Right atrium auricular region (tissue), 2 donors: ENCODE results near the gene DVL1. TPM values are rescaled to one million over a fixed set of nuclear protein-coding genes. Genes with fewer than 3 reads are reported as not detected.

Experiments used
- DNase-seq: peaks from one replicate; pipeline ENCODE4 v3.0.0-alpha.2; 2019; ENCODE audit warnings: low spot score
- H3K27ac ChIP-seq, 2 donors: fragments of 200-600 bp; sonication (generic); 1 replicate in 1 of 2; 2 replicates in 1 of 2; pipeline ENCODE4 v1.5.1; 2016 to 2019
- H3K27me3 ChIP-seq, 2 donors: fragments of 200-600 bp; sonication (generic); one replicate each; pipeline versions ENCODE4 v1.5.1 to v1.6.0; 2017 to 2019
- H3K36me3 ChIP-seq: fragments of 200-600 bp; sonication (generic); one replicate; pipeline ENCODE4 v1.5.1; 2016
- H3K4me1 ChIP-seq, 2 donors: fragments of 200-600 bp; sonication (generic); one replicate each; pipeline versions ENCODE4 v1.5.1 to v1.6.0; 2017 to 2019
- H3K4me3 ChIP-seq, 2 donors: fragments of 200-600 bp; sonication (generic); 1 replicate in 1 of 2; 2 replicates in 1 of 2; pipeline ENCODE4 v1.5.1; 2017 to 2019; ENCODE audit warnings: mild to moderate bottlenecking in 1 of 2, moderate library complexity in 1 of 2
- H3K9me3 ChIP-seq, 2 donors: fragments of 200-600 bp; sonication (generic); one replicate each; pipeline ENCODE4 v1.5.1; 2019
- CTCF ChIP-seq, 2 donors: fragments of 200-600 bp; sonication (generic); IDR thresholded peaks; one replicate each; pipeline ENCODE4 v1.5.1; 2019; ENCODE audit warnings: antibody characterized with exemption in 2 of 2
- total RNA-seq, 2 donors: library from RNA; depleted of rRNA; stranded (reverse); fragments of >200 nt; gene quantifications; one replicate each; pipeline ENCODE4 v1.1.0, GENCODE V29; 2016

Gene DVL1
- total RNA-seq, 2 donors from 2014 or later, result 75.0 to 80.2 TPM

- Histone ChIP-seq H3K4me3 (peak overlapping the region in 1 of 2 donors; percentile 91), H3K36me3 (peaks cover 23% of the 10 kb centered on the region), H3K27ac (peak overlapping the region; percentile 76 to 91), H3K27me3 (no peaks in the 10 kb centered on the region), H3K9me3 (no peaks in the 10 kb centered on the region), H3K4me1 (peaks cover 0 to 64% of the 10 kb centered on the region in 2 donors)
- DNase-seq, result no peak
- no peak for TF ChIP-seq CTCF (IDR thresholded peaks at IDR 0.05)
These were observed 23.1 kb downstream of the DVL1 start for GRCh38 chr1:1326075-1326605.

GRCh38 chr1:1325288-1326074, 23.7 kb downstream of the DVL1 start:
- DNase-seq, result no peak
- Histone ChIP-seq H3K4me3 (peak overlapping the region; percentile 91 to 96), H3K4me1 (peaks cover 0 to 64% of the 10 kb centered on the region in 2 donors), H3K27me3 (no peaks in the 10 kb centered on the region), H3K36me3 (peaks cover 24% of the 10 kb centered on the region), H3K9me3 (no peaks in the 10 kb centered on the region), H3K27ac (peak overlapping the region; percentile 76 to 91)
- no peak for TF ChIP-seq CTCF (IDR thresholded peaks at IDR 0.05)

DNA sequence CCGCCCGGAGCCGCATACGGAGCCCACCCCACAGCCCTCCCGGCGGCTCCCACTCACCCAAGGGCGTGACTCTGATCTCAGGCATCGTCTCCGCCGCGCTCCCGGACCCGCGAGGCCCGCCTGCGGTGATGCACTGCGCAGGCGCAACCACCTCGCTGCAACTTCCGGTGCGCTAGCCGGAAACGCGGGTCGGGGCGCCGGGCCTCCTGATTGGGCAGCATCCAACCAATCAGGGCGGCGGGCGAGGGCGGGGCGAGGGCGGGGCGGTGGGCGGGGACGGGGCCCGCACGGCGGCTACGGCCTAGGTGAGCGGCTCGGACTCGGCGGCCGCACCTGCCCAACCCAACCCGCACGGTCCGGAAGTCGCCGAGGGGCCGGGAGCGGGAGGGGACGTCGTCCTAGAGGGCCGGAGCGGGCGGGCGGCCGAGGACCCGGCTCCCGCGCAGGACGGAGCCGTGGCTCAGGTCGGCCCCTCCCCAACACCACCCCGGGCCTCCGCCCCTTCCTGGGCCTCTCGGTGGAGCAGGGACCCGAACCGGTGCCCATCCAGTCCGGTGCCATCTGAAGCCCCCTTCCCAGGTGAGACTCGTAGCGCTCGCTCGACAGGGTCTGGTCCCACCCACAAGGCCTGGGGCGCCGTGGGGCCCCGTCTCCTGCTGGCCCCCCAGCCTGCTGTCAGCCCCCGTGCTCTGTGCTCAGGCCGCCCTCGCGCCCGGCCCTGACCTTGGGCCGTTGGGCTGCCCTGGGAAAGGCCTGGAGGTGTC, 24.5 kb downstream of the DVL1 start, which contains the start of the genes CPTP and INTS11:
CPTP (plus strand) TSS at position 279 of the 764 bp plus-strand sequence. CDS start 2,109 bp downstream, outside the sequence.
INTS11 (minus strand) TSS at position 137 of the 764 bp plus-strand sequence; CDS start at position 85, 52 bp downstream.
- Histone ChIP-seq H3K27me3 (no peaks in the 10 kb centered on the region), H3K27ac (peak within 1 kb of the TSS; percentile 76 to 91), H3K4me3 (peak within 1 kb of the TSS; percentile 91 to 96), H3K4me1 (peaks cover 0 to 57% of the 10 kb centered on the region in 2 donors), H3K9me3 (no peaks in the 10 kb centered on the region), H3K36me3 (peaks cover 32% of the 10 kb centered on the region)
- DNase-seq, result peak; percentile 95
- no peak for TF ChIP-seq CTCF (IDR thresholded peaks at IDR 0.05)

- Histone ChIP-seq H3K4me1 (peaks cover 0 to 57% of the 10 kb centered on the region in 2 donors), H3K36me3 (peaks cover 38% of the 10 kb centered on the region), H3K9me3 (no peaks in the 10 kb centered on the region), H3K4me3 (peak overlapping the region; percentile 91 to 96), H3K27ac (peak overlapping the region; percentile 76 to 91), H3K27me3 (no peaks in the 10 kb centered on the region)
- DNase-seq, result no peak
- no peak for TF ChIP-seq CTCF (IDR thresholded peaks at IDR 0.05)
These were observed 25.1 kb downstream of the DVL1 start for GRCh38 chr1:1324084-1324523.

DNA sequence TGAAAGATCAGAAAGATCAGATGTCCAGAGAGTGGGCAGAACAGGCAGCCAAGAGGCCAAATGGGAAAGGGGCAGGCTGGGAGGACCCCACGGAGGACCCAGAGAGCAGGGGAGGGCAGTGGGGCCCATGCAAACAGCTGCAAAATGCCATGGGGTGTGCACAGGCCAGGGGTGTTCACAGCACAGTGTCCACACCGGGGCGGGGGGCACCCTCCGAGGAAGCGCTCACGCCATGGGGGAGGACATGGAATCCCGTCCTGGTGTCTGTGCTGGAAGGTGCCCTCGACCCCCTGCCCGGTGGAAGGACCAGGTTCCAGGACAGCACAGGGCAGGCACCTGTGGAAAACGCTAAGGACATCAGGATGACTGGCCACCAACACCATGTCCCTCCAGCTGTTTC, 26.3 kb downstream of the DVL1 start:
- H3K9me3 ChIP-seq, result no peaks in the 10 kb centered on the region
- H3K4me3 ChIP-seq, result no peak overlapping the region
- peaks cover 36% of the 10 kb centered on the region for H3K36me3 ChIP-seq
- no peak for TF ChIP-seq CTCF (IDR thresholded peaks at IDR 0.05)
- H3K27me3 ChIP-seq, result no peaks in the 10 kb centered on the region
- DNase-seq, result no peak
- H3K27ac ChIP-seq, result no peak overlapping the region
- H3K4me1 ChIP-seq, result peaks cover 0 to 60% of the 10 kb centered on the region in 2 donors
